Measurements from ENCODE around the gene IKZF1.

GRCh38 chr7:50262916-50263690, 41.4 kb upstream of the IKZF1 start:
- no peak for TF ChIP-seq CTCF (IDR thresholded peaks at IDR 0.05)
- TF ChIP-seq POLR2A (IDR thresholded peaks at IDR 0.05) = no peak
